Measurements from ENCODE around the gene TRAP1.

DNA sequence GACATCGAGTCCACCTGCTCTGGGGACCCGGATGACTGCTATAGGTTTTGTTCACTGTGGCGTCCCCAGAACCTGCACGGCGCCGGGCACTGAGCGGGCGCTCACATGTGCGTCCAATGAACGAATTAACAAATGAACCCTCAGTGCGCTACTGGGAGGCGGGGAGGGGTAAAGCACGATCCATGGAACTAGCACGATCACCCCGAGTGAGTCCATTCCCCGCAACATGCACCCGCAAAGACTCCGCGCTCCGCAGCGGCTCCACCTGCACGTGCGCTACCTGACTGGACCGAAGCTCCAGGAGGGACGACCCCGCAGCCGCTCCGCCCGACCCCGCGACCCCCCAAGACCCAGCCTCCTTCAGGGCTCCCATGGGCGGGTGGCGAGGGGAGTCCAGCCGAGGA, 491 bp downstream of the TRAP1 start:
- TF ChIP-seq, protein P1, sequence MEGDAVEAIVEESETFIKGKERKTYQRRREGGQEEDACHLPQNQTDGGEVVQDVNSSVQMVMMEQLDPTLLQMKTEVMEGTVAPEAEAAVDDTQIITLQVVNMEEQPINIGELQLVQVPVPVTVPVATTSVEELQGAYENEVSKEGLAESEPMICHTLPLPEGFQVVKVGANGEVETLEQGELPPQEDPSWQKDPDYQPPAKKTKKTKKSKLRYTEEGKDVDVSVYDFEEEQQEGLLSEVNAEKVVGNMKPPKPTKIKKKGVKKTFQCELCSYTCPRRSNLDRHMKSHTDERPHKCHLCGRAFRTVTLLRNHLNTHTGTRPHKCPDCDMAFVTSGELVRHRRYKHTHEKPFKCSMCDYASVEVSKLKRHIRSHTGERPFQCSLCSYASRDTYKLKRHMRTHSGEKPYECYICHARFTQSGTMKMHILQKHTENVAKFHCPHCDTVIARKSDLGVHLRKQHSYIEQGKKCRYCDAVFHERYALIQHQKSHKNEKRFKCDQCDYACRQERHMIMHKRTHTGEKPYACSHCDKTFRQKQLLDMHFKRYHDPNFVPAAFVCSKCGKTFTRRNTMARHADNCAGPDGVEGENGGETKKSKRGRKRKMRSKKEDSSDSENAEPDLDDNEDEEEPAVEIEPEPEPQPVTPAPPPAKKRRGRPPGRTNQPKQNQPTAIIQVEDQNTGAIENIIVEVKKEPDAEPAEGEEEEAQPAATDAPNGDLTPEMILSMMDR (conservative IDR thresholded peaks at IDR 0.05; ENCODE audit: low read depth in 2 of 2): no peak
- TF ChIP-seq, protein P2, sequence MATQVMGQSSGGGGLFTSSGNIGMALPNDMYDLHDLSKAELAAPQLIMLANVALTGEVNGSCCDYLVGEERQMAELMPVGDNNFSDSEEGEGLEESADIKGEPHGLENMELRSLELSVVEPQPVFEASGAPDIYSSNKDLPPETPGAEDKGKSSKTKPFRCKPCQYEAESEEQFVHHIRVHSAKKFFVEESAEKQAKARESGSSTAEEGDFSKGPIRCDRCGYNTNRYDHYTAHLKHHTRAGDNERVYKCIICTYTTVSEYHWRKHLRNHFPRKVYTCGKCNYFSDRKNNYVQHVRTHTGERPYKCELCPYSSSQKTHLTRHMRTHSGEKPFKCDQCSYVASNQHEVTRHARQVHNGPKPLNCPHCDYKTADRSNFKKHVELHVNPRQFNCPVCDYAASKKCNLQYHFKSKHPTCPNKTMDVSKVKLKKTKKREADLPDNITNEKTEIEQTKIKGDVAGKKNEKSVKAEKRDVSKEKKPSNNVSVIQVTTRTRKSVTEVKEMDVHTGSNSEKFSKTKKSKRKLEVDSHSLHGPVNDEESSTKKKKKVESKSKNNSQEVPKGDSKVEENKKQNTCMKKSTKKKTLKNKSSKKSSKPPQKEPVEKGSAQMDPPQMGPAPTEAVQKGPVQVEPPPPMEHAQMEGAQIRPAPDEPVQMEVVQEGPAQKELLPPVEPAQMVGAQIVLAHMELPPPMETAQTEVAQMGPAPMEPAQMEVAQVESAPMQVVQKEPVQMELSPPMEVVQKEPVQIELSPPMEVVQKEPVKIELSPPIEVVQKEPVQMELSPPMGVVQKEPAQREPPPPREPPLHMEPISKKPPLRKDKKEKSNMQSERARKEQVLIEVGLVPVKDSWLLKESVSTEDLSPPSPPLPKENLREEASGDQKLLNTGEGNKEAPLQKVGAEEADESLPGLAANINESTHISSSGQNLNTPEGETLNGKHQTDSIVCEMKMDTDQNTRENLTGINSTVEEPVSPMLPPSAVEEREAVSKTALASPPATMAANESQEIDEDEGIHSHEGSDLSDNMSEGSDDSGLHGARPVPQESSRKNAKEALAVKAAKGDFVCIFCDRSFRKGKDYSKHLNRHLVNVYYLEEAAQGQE (IDR thresholded peaks at IDR 0.05; ENCODE audit: unreplicated experiment): no peak
- TF ChIP-seq EZH2 (IDR thresholded peaks at IDR 0.05; ENCODE audit: low read depth, unreplicated experiment) (no peak), POLR2AphosphoS5 (IDR thresholded peaks at IDR 0.05; ENCODE audit: low read depth) (no peak)
